ENCODE measurements around the gene CACNA1C.

CACNA1C gene

DNA sequence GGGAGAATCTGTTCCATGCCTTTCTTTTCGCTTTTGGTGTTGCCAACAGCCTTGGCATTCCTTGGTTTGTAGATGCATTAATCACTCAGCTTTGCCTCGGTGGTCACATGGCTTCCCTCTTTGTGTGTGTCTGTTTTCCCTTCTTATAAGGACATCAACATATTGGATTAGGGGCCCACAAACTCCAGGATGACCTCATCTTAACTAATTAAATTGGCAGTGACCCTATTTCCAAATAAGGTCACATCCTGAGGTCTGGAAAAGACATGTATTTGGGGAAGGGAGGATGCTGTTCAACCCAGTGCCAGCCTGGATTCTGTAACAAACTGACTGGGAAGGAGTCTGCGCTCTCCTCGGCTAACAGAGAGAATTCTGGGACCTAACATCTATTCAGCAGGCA lies 376.2 kb downstream of the CACNA1C start:
- no peaks in the 10 kb centered on the region for H3K27me3 Mint-ChIP-seq
- no peaks in the 10 kb centered on the region for H3K36me3 Mint-ChIP-seq
- H3K4me3 Mint-ChIP-seq: no peak overlapping the region
- H3K27ac Mint-ChIP-seq: no peak overlapping the region
- no peaks in the 10 kb centered on the region for H3K9me3 Mint-ChIP-seq
- H3K4me1 Mint-ChIP-seq: no peaks in the 10 kb centered on the region

DNA sequence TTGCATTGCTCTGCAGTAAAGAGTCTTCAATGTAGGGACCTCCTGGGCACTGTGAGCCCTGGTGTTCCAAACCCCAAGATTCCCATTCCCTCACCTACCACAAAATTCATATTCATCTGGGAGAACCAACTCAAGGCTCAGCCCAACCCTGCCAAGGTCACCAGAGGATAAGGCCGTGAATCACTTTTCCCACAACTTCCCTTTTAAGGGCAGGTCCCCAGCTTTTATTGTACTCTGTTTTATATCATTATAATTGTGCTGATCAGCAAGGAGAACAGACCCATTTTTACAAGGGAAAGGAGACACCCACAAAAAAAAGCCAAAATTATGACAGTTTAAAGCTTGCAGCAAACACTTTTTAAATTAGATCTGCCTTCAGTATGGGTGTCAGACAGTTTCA lies 379.0 kb downstream of the CACNA1C start:
- Mint-ChIP-seq H3K4me3 (no peak overlapping the region), H3K27me3 (peaks cover 2% of the 10 kb centered on the region), H3K36me3 (no peaks in the 10 kb centered on the region), H3K27ac (no peak overlapping the region), H3K4me1 (no peaks in the 10 kb centered on the region), H3K9me3 (no peaks in the 10 kb centered on the region)

DNA sequence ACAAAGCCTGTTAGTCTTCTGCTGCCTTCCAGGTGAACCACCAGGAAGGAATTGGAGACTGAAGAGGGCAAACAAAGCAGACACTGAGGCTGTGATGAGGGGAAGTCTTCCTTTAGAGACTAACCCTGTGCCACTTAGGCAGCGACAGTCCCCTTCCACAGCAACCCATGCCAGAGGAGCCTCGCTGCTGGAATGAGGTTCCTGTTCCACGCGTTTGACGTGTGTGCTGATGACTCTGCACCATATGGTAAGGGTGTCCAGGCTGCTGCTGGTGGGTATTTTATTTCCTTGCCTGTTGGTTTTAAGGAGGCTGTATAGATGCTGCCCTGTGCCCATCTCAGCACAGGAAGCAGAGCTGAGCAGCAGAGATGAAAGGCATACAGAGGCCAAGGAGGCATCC lies 380.1 kb downstream of the CACNA1C start:
- H3K4me1 Mint-ChIP-seq: no peaks in the 10 kb centered on the region
- no peaks in the 10 kb centered on the region for H3K9me3 Mint-ChIP-seq
- no peak overlapping the region for H3K4me3 Mint-ChIP-seq
- H3K27me3 Mint-ChIP-seq: peaks cover 2% of the 10 kb centered on the region
- no peak overlapping the region for H3K27ac Mint-ChIP-seq
- no peaks in the 10 kb centered on the region for H3K36me3 Mint-ChIP-seq

DNA sequence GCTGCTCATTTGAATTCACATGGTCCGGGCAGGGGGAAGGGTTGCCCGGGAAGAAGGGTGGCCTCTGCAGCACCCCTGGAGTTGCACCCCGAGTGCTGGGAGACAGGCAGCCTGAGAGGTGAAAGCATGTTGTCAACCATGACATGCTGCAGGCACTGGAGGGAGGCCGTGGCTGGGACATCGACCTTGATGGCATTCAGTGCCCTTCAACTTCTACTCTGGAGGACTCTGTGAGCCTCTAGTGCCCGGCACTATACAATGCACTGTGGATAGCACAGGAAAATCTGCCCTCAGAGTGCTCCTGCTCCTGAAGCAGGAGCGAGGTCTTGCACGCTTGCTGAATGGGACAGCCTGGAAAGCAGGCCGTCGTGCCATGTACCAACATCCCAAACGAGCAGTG lies 382.7 kb downstream of the CACNA1C start:
- H3K4me3 Mint-ChIP-seq: no peak overlapping the region
- no peaks in the 10 kb centered on the region for H3K36me3 Mint-ChIP-seq
- H3K27me3 Mint-ChIP-seq: peaks cover 2% of the 10 kb centered on the region

DNA sequence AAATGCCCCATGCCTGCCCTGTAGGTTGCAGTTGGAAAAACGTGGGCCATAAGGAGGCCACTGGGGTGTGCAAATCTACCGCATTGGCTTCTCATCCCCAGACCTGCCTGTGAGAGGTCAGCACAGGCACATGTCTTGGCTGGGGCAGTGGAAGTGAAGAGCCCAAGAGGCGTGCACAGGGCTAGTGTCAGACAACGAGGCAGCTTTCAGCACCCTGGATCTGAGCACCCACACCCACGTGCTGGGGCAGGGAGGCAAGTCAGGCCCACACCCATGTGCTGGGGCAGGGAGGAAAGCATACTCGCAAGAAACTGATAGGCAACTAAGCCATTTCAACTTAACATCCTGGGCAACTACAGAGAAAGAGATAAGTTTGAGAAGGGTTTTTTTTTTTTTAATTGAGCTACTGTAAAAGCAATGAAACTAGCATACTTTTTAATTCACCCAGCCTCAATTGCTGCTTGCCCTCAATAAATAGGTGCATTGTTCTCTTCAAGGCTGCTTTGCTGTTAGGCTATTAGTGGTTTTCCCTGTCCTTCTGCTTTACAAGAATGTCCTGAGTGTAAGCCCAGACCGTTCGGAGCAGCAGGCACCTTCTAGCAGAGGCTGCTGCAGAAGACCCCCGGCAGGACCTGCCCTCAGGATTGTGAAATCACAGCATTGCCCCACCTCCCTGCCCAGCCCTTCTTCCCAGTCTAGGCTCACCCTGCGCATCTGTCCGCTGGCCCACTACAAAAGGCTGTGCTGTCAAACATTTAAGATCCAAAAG lies 386.7 kb downstream of the CACNA1C start:
- Mint-ChIP-seq H3K9me3 (no peaks in the 10 kb centered on the region), H3K27me3 (peaks cover 2% of the 10 kb centered on the region), H3K4me3 (no peak overlapping the region), H3K27ac (no peak overlapping the region), H3K36me3 (no peaks in the 10 kb centered on the region), H3K4me1 (no peaks in the 10 kb centered on the region)

More for the DNA sequence above, 382.7 kb downstream of the CACNA1C start:
- H3K9me3 Mint-ChIP-seq: no peaks in the 10 kb centered on the region
- H3K4me1 Mint-ChIP-seq: no peaks in the 10 kb centered on the region
- H3K27ac Mint-ChIP-seq: no peak overlapping the region

DNA sequence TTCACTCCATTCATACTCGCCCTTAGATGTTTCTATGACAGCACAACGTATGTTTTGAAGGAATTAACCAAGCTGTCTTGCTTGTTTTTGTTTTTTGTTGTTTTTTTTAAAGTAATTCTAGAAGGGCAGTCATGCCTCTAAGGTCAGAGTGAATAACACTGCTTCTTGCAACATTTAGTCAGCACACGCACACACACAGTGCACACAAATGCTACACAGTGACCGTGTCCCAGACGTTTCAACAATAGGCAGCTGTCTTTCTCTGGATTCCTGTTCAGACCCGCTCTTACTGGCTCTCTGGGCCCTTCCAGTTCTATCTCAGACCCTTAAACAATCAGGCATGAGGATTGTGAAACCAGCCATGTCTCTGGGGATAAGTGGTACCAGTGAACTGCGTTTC lies 391.0 kb downstream of the CACNA1C start:
- Mint-ChIP-seq H3K4me3 (no peak overlapping the region), H3K27ac (no peak overlapping the region), H3K36me3 (no peaks in the 10 kb centered on the region), H3K27me3 (peaks cover 2% of the 10 kb centered on the region), H3K9me3 (no peaks in the 10 kb centered on the region), H3K4me1 (no peaks in the 10 kb centered on the region)

DNA sequence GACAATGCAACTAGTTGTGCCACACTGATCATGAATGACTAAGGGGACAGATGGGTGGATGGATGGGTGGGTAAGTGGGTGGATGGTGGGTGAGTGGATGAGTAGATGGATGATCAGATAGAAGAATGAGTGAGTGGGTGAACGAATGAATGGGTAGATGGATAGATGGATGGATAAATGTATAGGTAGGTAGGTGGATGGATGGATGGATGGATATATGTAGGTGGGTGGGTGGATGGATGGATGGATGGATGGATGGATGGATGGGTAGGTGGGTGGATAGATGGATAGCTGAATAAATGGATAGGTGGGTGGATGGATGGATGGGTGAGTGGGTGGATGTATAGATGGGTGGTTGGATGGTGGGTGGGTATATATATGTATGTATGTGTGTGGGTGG lies 393.2 kb downstream of the CACNA1C start:
- H3K9me3 Mint-ChIP-seq: no peaks in the 10 kb centered on the region
- no peaks in the 10 kb centered on the region for H3K36me3 Mint-ChIP-seq
- H3K4me1 Mint-ChIP-seq: no peaks in the 10 kb centered on the region
- H3K4me3 Mint-ChIP-seq: no peak overlapping the region
- H3K27me3 Mint-ChIP-seq: peaks cover 2% of the 10 kb centered on the region
- no peak overlapping the region for H3K27ac Mint-ChIP-seq

DNA sequence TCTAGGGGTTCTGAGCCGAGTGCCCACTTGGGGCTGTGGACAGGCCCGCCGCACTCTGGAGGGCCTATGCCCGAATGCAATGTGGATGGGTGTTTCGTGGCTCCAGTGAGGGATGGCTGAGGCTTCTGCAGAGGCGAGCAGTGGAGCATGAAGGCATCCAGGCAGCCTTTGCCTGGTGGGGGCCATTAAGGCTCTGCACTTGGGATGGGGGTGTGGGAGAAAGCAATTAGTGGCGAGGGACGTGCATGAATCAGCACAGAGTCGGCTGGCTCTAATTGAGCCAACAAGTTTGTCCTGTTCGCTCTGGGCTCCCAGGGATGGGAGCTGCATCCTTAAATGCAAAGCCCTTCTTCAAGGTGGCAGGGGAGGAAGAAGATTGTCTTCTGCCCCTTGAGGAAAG lies 395.1 kb downstream of the CACNA1C start:
- Mint-ChIP-seq H3K9me3 (no peaks in the 10 kb centered on the region), H3K4me1 (no peaks in the 10 kb centered on the region), H3K27me3 (peaks cover 2% of the 10 kb centered on the region), H3K4me3 (no peak overlapping the region), H3K27ac (no peak overlapping the region), H3K36me3 (no peaks in the 10 kb centered on the region)

DNA sequence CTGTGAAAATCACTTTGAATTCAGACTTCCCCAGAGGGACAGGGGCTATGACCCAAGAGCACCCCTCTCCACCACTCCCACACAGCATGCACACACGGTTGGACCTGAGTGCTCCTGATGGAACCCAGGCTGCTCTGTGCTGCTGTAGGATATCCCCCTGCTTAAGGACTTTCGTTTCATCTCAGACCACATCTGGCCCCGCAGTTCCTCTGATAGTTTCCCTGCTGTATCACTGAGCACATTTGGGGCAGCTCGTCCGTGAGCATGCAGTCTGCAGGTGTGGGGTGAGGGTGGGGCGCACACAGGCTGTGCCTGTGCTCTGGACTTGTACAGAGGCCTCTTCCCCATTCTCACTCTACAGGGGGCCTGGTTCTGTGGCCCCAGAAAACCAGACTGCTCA lies 396.8 kb downstream of the CACNA1C start:
- H3K27ac Mint-ChIP-seq: no peak overlapping the region
- H3K36me3 Mint-ChIP-seq: no peaks in the 10 kb centered on the region
- H3K9me3 Mint-ChIP-seq: no peaks in the 10 kb centered on the region
- no peak overlapping the region for H3K4me3 Mint-ChIP-seq
- peaks cover 1% of the 10 kb centered on the region for H3K27me3 Mint-ChIP-seq
- H3K4me1 Mint-ChIP-seq: no peaks in the 10 kb centered on the region

DNA sequence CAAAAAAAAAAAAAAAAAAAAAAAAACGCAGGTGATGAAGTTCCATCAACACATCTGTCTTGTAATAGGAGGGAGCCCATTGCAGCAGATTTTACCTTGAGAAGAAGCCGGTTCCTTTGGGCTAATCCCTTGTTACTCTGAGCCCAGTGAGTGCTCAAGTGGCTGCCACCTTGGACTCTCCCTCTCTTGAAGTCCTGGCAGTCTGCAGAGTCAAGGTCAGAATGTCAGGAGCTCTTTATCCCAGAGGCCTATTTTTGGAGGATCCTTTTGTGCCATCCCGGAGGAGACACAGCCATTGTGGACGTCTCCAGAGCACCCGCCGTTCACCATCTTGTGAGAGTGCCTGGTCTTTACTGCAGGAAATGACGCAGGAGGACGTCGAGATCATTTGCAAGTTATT lies 397.8 kb downstream of the CACNA1C start:
- H3K27ac Mint-ChIP-seq: no peak overlapping the region

DNA sequence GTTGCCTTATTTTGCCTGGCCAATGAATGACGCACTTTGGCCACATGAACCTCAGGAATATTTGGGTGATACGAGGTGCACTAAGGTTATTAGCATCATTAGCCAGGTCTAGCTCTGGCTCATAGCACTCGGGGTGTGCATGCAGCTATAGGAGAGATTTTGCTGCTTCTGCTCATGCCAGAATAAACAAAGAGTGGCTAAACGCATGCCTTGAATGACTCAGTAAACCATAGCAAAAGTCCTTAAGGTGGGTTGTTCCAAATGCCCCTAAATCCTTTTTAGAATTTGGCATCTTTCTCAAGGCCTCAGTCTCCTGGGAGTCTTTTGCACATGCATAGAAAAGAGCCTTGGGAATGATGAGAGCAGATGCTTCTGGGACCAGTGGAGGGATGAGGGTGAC lies 398.2 kb downstream of the CACNA1C start:
- H3K4me1 Mint-ChIP-seq: no peaks in the 10 kb centered on the region
- no peaks in the 10 kb centered on the region for H3K9me3 Mint-ChIP-seq
- no peak overlapping the region for H3K27ac Mint-ChIP-seq
- H3K27me3 Mint-ChIP-seq: no peaks in the 10 kb centered on the region
- H3K4me3 Mint-ChIP-seq: no peak overlapping the region
- no peaks in the 10 kb centered on the region for H3K36me3 Mint-ChIP-seq

More for the DNA sequence above, 397.8 kb downstream of the CACNA1C start:
- Mint-ChIP-seq H3K4me3 (no peak overlapping the region), H3K4me1 (no peaks in the 10 kb centered on the region), H3K27me3 (peaks cover 1% of the 10 kb centered on the region), H3K36me3 (no peaks in the 10 kb centered on the region), H3K9me3 (no peaks in the 10 kb centered on the region)

DNA sequence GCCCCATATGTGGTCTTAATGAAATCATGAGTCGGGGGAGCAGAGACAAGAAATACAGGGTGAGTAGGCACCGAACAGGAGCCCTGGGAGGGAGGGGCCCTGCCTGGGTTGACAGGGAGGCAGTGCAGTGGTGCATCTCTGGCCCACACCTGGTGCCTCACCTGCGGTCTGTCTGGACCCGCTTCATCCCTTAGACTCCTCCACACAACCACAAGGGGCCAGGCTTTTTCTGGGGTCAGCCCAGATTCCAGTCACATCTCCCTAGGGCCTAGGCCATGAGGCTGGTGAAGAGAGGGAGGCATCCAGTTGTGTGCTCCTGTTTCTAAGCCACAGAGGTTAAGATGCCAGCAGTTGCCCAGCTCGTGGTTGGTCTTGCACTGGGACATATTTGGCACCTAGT lies 398.7 kb downstream of the CACNA1C start:
- Mint-ChIP-seq H3K36me3 (no peaks in the 10 kb centered on the region), H3K4me1 (no peaks in the 10 kb centered on the region), H3K27me3 (no peaks in the 10 kb centered on the region), H3K4me3 (no peak overlapping the region), H3K9me3 (no peaks in the 10 kb centered on the region), H3K27ac (no peak overlapping the region)

DNA sequence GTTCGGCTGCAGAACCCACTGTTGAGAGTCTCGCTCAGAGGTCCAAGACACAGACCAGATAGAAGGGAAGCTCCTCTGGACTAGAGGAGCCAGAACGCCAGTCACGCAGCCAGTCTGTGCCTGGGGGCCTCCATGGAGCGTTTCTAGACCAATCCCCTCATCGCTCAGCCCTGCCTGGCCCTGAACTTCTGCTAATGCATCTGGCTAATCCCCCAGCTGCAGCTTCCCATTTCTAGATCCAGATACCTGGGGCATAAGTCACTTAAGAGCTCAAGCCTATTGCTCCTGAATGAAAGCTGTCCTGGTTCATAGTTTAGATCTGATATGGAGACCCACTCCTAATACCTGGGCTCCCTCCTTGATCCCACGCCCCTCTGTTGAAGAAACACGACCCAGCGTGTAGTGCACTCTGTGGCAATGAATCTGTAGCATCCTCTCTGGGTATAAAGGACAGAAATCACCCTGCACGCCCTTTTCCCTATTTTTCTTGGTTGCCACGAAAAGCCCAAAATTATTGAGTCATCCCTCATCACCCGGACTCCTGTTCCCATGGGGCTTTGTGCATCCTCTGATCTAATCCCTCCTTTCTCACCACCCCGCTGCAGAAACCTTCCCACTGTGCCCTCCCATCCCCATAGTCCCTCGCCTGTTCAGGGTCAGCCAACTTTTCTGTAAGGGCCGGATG lies 400.4 kb downstream of the CACNA1C start:
- Mint-ChIP-seq H3K36me3 (no peaks in the 10 kb centered on the region), H3K4me1 (no peaks in the 10 kb centered on the region), H3K27me3 (no peaks in the 10 kb centered on the region), H3K27ac (no peak overlapping the region), H3K9me3 (no peaks in the 10 kb centered on the region), H3K4me3 (no peak overlapping the region)

DNA sequence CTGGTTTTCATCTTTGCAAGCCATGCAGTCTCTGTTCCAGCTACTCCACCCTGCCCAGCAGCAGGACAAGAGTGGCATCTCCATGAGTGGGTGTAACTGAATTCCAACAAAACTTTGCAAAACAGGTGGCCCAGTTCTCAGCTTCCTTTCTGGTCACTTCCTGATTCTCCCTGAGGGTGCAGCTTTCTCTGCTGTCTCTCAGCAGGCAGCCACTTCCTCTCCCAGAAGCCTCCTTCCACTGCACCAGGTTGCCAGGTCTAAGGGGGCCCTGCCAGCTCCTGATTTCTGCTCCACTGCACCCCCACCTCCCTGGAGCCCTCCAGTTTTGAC lies 400.9 kb downstream of the CACNA1C start:
- no peaks in the 10 kb centered on the region for H3K9me3 Mint-ChIP-seq
- H3K4me1 Mint-ChIP-seq: no peaks in the 10 kb centered on the region
- H3K36me3 Mint-ChIP-seq: no peaks in the 10 kb centered on the region
- no peaks in the 10 kb centered on the region for H3K27me3 Mint-ChIP-seq
- no peak overlapping the region for H3K27ac Mint-ChIP-seq
- H3K4me3 Mint-ChIP-seq: no peak overlapping the region

DNA sequence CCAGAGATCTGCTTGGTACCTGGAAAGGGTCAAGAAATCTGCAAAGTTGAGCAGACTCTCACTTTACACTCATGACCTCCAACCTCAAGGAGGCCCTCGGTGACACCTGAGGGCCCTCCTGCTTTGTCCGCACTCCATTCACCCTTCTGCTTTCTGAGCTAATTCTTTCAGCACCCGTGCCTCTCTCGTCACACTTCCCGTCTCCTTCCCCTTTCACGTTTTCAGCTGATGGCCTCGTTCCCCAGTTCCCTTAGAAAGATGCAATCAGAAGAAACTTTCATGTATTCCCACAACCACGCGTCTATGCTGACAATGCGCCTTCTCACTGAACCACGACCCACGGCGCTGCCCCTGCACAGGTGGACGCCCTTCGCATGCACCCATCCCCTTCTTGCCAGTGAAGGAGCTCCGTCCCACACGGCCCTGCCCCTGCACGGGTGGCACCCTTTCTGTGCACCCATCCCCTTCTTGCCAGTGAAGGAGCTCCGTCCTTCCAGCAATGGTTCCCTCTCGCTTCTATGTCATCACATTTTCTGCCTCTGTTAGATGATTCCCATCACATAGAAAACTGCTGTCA lies 401.9 kb downstream of the CACNA1C start:
- H3K27me3 Mint-ChIP-seq: no peaks in the 10 kb centered on the region
- H3K4me1 Mint-ChIP-seq: no peaks in the 10 kb centered on the region
- H3K9me3 Mint-ChIP-seq: no peaks in the 10 kb centered on the region

DNA sequence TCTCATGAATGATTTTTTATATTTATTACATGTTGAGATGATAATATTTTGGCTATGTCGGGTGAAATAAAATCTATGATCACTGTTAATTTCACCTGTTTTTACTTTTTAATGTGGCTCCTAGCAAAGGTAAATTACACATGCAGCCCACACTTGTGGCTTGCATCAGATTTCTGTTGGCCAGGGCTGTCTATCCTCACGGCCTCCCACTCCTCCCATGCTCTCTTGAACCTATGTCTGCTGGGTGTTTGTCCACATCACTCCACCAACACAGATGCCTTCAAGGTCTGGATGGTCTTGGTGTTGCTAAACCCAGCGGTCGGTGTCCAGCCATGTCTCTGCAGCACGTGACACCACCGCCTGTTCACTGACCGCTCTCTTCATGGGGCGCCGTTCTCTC lies 402.6 kb downstream of the CACNA1C start:
- H3K27ac Mint-ChIP-seq: no peak overlapping the region
- no peaks in the 10 kb centered on the region for H3K27me3 Mint-ChIP-seq

More for the DNA sequence above, 401.9 kb downstream of the CACNA1C start:
- Mint-ChIP-seq H3K4me3 (no peak overlapping the region), H3K36me3 (no peaks in the 10 kb centered on the region), H3K27ac (no peak overlapping the region)

More for the DNA sequence above, 402.6 kb downstream of the CACNA1C start:
- Mint-ChIP-seq H3K36me3 (no peaks in the 10 kb centered on the region), H3K9me3 (no peaks in the 10 kb centered on the region), H3K4me1 (no peaks in the 10 kb centered on the region), H3K4me3 (no peak overlapping the region)

All from activated naive CD4-positive, alpha-beta T cell treated with anti-CD3 and anti-CD28 coated beads, Interleukin-2, amount 50 U/mL, for 24 hours (primary cell).